Adrenal gland (tissue), 12 donors: ENCODE data around the gene UMPS. TPM values are rescaled to one million over a fixed set of nuclear protein-coding genes. Genes with fewer than 3 reads are reported as not detected.
A peak's percentile ranks its signal among the peaks of the same experiment; 100 is the strongest.

Source experiments
- DNase-seq, 7 donors: peaks; one replicate each; pipeline ENCODE4 v3.0.0-alpha.2; 2019 to 2020
- H3K27ac ChIP-seq, 5 donors: fragments of 200-600 bp; sonication (generic) in 4 of 5; 1 replicate in 3 of 5; 2 replicates in 2 of 5; pipeline versions ENCODE4 v1.5.1 to v1.8.0; 2016 to 2020; ENCODE audit warnings: mild to moderate bottlenecking in 1 of 5
- H3K27me3 ChIP-seq: fragments of 200-600 bp; 2 replicates; pipeline ENCODE4 v1.8.0; 2021
- H3K36me3 ChIP-seq, 2 donors: fragments of 200-600 bp; replicated peaks in 1 of 2; 1 replicate in 1 of 2; 2 replicates in 1 of 2; pipeline versions ENCODE4 v1.5.1 to v1.8.0; 2018 to 2022
- H3K4me1 ChIP-seq, 2 donors: fragments of 200-600 bp; replicated peaks in 1 of 2; 1 replicate in 1 of 2; 2 replicates in 1 of 2; pipeline versions ENCODE4 v1.5.1 to v1.8.0; 2018 to 2021
- H3K4me3 ChIP-seq, 4 donors: fragments of 200-600 bp; sonication (generic) in 3 of 4; one replicate each; pipeline ENCODE4 v1.5.1; 2016 to 2018
- H3K9me3 ChIP-seq, 3 donors: fragments of 200-600 bp; sonication (generic) in 1 of 3; replicated peaks in 1 of 3; 1 replicate in 2 of 3; 2 replicates in 1 of 3; pipeline versions ENCODE4 v1.5.1 to v1.8.0; 2016 to 2021
- POLR2A ChIP-seq, 2 donors: fragments of 450-650 bp; IDR thresholded peaks; one replicate each; pipeline ENCODE4 v1.6.1; 2017; ENCODE audit warnings: antibody characterized with exemption in 2 of 2, mild to moderate bottlenecking in 2 of 2, moderate library complexity in 1 of 2
- WGBS, 4 donors: extraction: QIAGEN DNeasy Blood & Tissue Kit in 2 of 4; methylation state at CpG; one replicate each; pipeline versions ENCODE4 v1.1.5 to v1.1.7; 2013 to 2017; 5-methylcytosine and 5-hydroxymethylcytosine counted together
- intact Hi-C, 2 donors: fragments of 100-400 bp; cut with DNase I; formaldehyde crosslinking; loops; one replicate each; pipeline versions ENCODE4 v1.14.1 to v1.15.0; 2022 to 2023
- polyA plus RNA-seq, 3 donors: library from polyadenylated mRNA; stranded (reverse); fragments of 200-250 nt in 2 of 3; fragments of 350-450 nt in 1 of 3; fragmentation: Illumina TruSeq in 1 of 3; extraction: RNeasy Lipid Tissue Mini Kit (QIAGEN cat#74804) in 1 of 3; gene quantifications; one replicate each; pipeline ENCODE4 v1.2.3, GENCODE V29; 2013 to 2014
- total RNA-seq, 9 donors: library from RNA; depleted of rRNA in 4 of 9; stranded (reverse); fragments of >200 nt in 4 of 9; fragments of 120-200 nt in 1 of 9; fragmentation: NEBNext Ultra II Directional in 1 of 9; extraction: Animal tissue kit (Norgen Biotek cat#: 25700) in 1 of 9; gene quantifications; one replicate each; pipeline versions ENCODE4 v1.1.0 to v1.2.4, GENCODE V29; 2013 to 2023
- TF ChIP-seq, protein P1 (sequence below), 6 experiments: fragments of 450-650 bp in 4 of 6; fragments of 200-600 bp in 2 of 6; sonication (generic) in 1 of 6; IDR thresholded peaks; 1 replicate in 5 of 6; 2 replicates in 1 of 6; pipeline versions ENCODE4 v1.5.1 to v1.8.0; 2016 to 2021; ENCODE audit warnings: antibody characterized with exemption in 6 of 6, mild to moderate bottlenecking in 2 of 6, moderate library complexity in 1 of 6
- donor health status: healthy with polysubstance abuse.
- donor health status: Bipolar disorder and iron deficiency.
- donor health status: DM: yes; HTN: yes; CAD: no.
- donor health status: DM: no; HTN: no; CAD: no.
- donor health status: DM: no; HTN: no; CAD: no.
- donor health status: DM: yes; HTN: yes; CAD: no.

The UMPS gene
- total and polyA plus RNA-seq, 12 donors: 8.8 to 45.9 (median 26.8) TPM

DNA sequence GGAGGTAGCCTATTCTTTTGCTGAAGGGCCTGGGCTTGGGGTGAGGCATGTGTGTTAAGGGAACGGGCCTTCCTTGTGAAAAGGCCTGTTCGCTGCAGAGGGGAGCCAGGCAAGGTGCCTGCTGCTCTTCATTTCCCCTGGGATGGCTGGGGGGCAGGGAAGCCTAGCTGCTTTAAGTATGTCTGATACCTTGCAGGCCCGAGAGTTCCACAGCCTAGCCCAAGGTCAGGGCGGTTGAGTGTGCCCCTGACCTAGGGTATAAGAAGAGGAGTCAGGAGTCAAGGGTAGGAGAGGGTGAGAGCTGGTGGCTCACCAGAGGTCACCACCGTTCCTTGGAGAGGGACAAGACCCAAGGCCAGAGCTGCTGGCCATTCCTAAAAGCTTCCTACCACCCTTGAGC, 46.6 kb downstream of the UMPS start:
- Histone ChIP-seq H3K36me3 (no peaks in the 10 kb centered on the region), H3K9me3 (no peaks in the 10 kb centered on the region), H3K4me3 (no peak overlapping the region), H3K27ac (no peak overlapping the region), H3K4me1 (peaks cover 29 to 55% of the 10 kb centered on the region in 2 donors), H3K27me3 (no peaks in the 10 kb centered on the region)
- DNase-seq: no peak
- intact Hi-C loops: no loop called here
- 76 to 85% (median 80%) methylated on average over 5 of the region's 5 CpGs for WGBS, 4 donors
- TF ChIP-seq, protein P1, sequence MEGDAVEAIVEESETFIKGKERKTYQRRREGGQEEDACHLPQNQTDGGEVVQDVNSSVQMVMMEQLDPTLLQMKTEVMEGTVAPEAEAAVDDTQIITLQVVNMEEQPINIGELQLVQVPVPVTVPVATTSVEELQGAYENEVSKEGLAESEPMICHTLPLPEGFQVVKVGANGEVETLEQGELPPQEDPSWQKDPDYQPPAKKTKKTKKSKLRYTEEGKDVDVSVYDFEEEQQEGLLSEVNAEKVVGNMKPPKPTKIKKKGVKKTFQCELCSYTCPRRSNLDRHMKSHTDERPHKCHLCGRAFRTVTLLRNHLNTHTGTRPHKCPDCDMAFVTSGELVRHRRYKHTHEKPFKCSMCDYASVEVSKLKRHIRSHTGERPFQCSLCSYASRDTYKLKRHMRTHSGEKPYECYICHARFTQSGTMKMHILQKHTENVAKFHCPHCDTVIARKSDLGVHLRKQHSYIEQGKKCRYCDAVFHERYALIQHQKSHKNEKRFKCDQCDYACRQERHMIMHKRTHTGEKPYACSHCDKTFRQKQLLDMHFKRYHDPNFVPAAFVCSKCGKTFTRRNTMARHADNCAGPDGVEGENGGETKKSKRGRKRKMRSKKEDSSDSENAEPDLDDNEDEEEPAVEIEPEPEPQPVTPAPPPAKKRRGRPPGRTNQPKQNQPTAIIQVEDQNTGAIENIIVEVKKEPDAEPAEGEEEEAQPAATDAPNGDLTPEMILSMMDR (IDR thresholded peaks at IDR 0.05): no peak
- TF ChIP-seq POLR2A (IDR thresholded peaks at IDR 0.05): no peak

DNA sequence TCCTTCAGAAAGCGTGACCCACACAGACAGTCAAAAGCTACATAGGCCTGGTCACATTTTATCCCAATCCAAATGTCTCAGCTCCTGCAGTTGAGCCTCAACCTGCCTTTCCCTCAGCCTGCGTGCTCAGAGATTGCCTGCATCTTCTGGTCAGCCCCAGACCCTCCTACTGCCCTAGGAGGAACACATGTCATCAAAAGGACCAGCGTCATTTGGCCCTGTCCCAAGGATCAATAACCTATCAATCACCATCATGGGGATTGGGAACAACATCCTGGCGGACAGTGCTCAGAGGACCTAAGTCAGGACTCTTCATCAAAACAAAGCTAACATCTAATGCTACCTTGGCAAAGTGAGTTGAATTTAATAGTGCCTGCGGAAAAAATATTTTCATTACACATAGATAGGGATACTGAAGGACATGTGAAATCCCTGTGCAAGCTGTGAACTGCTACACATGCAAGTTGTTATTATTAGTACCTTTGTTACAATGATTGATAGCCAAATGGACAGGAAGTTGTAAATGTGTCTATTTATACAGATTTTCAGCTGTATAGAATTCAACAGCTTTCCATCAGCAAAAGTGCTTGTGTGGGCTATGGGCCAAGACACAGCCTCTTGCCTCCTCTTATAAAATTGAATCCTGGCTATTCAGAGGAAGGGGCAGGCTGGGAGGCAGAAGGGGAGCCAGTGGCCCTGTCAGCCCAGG, 47.7 kb downstream of the UMPS start:
- H3K4me1 ChIP-seq: peaks cover 21 to 50% of the 10 kb centered on the region in 2 donors
- H3K9me3 ChIP-seq: no peaks in the 10 kb centered on the region
- TF ChIP-seq, protein P1 (IDR thresholded peaks at IDR 0.05): no peak
- TF ChIP-seq POLR2A (IDR thresholded peaks at IDR 0.05): no peak
- no peak for DNase-seq
- 78 to 93% (median 86%) methylated on average over 5 of the region's 5 CpGs for WGBS, 4 donors
- intact Hi-C loops: no loop called here
- H3K36me3 ChIP-seq: no peaks in the 10 kb centered on the region
- H3K4me3 ChIP-seq: no peak overlapping the region
- no peaks in the 10 kb centered on the region for H3K27me3 ChIP-seq
- no peak overlapping the region for H3K27ac ChIP-seq

DNA sequence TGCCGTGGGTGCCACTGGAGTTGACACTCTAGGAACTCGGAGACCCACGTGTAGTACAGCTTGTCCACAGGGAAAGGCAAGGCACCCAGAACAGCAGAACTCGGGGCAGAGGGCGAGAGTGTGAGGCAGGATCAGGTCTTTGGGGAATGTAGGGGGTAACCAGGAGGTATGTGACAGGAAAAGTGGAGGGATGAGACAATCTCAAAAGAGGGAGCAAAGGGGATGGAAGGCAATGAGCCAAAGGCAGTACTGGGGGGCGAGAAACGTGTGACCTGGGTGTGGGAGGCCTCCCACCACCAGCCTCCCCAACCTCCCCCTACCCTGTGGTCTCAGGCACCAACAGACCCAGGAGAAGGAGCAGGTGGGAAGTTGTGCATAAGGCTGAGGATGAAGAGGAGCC, 48.9 kb downstream of the UMPS start:
- TF ChIP-seq POLR2A (IDR thresholded peaks at IDR 0.05): no peak
- intact Hi-C loops: no loop called here

DNA sequence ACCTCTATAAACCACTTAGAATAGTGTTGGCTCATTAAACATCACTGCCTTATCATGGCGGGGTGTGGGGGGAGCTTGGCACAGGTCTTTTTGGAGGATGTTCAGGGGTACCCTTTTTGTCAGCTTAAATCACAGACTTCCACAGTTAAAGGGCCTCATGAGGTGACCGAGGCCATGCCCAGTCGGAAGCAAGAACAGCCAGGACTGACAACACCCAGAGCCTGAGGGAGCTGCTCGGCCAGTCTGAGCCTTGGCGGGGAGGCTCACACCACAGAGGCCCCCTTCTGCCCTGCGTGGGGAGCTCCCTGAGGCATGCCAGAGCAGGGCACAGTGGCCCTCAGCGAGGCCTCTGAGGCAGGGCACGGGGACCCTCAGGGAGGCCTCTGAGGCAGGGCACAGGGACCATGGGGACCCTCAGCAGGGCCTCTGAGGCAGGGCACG, 49.5 kb downstream of the UMPS start:
- 57 to 94% (median 90%) methylated on average over 1 to 9 of the region's 9 CpGs for WGBS, 4 donors
- Histone ChIP-seq H3K27me3 (no peaks in the 10 kb centered on the region), H3K4me3 (no peak overlapping the region), H3K27ac (peak overlapping the region in 4 of 5 donors; percentile 47 to 73 (median 62)), H3K4me1 (peaks cover 15 to 34% of the 10 kb centered on the region in 2 donors), H3K9me3 (no peaks in the 10 kb centered on the region), H3K36me3 (no peaks in the 10 kb centered on the region)
- DNase-seq: no peak
- no peak for TF ChIP-seq POLR2A (IDR thresholded peaks at IDR 0.05)
- TF ChIP-seq, protein P1 (IDR thresholded peaks at IDR 0.05): no peak
- intact Hi-C loops: loop anchor here in 1 of 2 donors (5.0 kb wide), 1 partner anchor 123 kb away; no protein-coding TSS in a partner anchor

More for the DNA sequence above, 48.9 kb downstream of the UMPS start:
- no peaks in the 10 kb centered on the region for H3K27me3 ChIP-seq
- H3K27ac ChIP-seq: peak overlapping the region in 1 of 5 donors; percentile 72
- no peak overlapping the region for H3K4me3 ChIP-seq
- H3K9me3 ChIP-seq: no peaks in the 10 kb centered on the region
- DNase-seq: no peak
- peaks cover 15 to 41% of the 10 kb centered on the region in 2 donors for H3K4me1 ChIP-seq
- H3K36me3 ChIP-seq: no peaks in the 10 kb centered on the region
- WGBS, 4 donors: 87 to 96% (median 94%) methylated on average over 7 of the region's 7 CpGs
